Stimulated activated effector memory CD8-positive, alpha-beta T cell treated with anti-CD3 and anti-CD28 coated beads, Interleukin-12 subunit alpha, Interleukin-12 subunit beta, amount 100 ng/mL, for 72 hours (primary cell): ENCODE data around the gene YIPF6.
A peak's percentile ranks its signal among the peaks of the same experiment; 100 is the strongest.
"Not testable (repeated sequence)": the region's sequence is repeated elsewhere in the genome, so short reads cannot be mapped to it uniquely, and the experiment has no call there.

Experiments
- ATAC-seq: fragments of 150-1000 bp; cut with Tn5 transposase; 2 replicates; pipeline ENCODE4 v1.10.0; 2021
- DNase-seq, 2 donors: peaks; one replicate each; pipeline ENCODE4 v3.0.0; 2021 to 2022; ENCODE audit warnings: low spot score in 2 of 2
- H3K27ac Mint-ChIP-seq: one replicate; pipeline ENCODE4 v1.8.0; 2022; ENCODE audit warnings: mild to moderate bottlenecking, mixed read lengths
- H3K36me3 Mint-ChIP-seq: one replicate; pipeline ENCODE4 v1.8.0; 2022; ENCODE audit warnings: mild to moderate bottlenecking, mixed read lengths
- H3K4me1 Mint-ChIP-seq: one replicate; pipeline ENCODE4 v1.8.0; 2022; ENCODE audit warnings: mixed read lengths
- H3K4me3 Mint-ChIP-seq: one replicate; pipeline ENCODE4 v1.8.0; 2022; ENCODE audit warnings: mild to moderate bottlenecking, mixed read lengths
- H3K9me3 Mint-ChIP-seq: one replicate; pipeline ENCODE4 v1.8.0; 2022; ENCODE audit warnings: mixed read lengths

YIPF6 gene, protein sequence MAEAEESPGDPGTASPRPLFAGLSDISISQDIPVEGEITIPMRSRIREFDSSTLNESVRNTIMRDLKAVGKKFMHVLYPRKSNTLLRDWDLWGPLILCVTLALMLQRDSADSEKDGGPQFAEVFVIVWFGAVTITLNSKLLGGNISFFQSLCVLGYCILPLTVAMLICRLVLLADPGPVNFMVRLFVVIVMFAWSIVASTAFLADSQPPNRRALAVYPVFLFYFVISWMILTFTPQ

DNA sequence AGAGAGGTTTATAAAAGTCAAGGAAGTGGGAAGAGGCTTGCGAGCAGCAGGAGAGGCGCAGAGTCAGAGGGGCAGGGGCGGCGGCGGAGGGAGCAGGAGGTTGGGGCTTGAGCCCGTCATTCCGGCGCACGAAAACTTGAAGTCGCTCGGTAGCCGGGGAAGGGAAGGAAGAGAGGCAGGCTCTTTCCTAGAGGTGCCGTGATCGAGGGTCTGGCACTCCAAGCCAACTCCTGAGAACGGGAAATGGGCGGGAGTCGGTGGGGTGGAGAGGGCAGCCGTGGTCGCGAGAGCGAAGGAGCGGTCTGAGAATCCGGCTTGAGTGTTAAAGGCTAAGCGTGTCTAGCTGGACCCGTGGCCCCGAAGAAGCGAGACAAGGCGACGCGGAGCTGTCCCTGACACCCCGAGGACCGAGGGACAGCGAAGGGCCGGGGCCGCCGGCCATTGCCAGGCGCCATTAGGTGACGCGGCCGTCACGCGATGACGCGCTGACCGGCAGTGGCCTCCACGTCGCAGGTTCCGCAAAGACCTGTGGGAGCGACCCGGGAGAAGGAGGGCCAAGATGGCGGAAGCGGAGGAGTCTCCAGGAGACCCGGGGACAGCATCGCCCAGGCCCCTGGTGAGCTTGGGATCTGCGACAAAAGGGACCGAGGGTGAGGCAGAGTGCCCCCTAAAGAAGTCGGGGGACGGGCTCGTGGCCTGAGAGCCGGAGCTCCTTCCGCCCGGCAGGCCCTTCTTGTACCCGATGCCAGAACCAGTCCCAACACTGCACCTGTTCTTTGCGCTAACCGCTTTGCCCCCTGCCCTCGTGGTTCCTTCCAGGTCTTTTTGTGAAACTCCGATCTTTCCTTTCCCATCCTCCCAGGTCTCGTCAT is at the start of gene YIPF6:
Gene YIPF6 (plus strand): TSS at position 544 of the 872 bp plus-strand sequence. CDS start 16 bp downstream, at position 560.
- ATAC-seq: peak; percentile 94
- Mint-ChIP-seq H3K9me3 (no peaks in the 10 kb centered on the region), H3K27ac (peak within 1 kb of the TSS; percentile 99), H3K4me1 (peaks cover 28% of the 10 kb centered on the region), H3K36me3 (peaks cover 10% of the 10 kb centered on the region), H3K4me3 (peak within 1 kb of the TSS; percentile 93)
- peak; percentile 33 to 75 for DNase-seq

- no peak overlapping the region for H3K27ac Mint-ChIP-seq
- DNase-seq: no peak
- ATAC-seq: no peak
- H3K4me1 Mint-ChIP-seq: no peaks in the 10 kb centered on the region
- no peaks in the 10 kb centered on the region for H3K9me3 Mint-ChIP-seq
- no peaks in the 10 kb centered on the region for H3K36me3 Mint-ChIP-seq
- no peak overlapping the region for H3K4me3 Mint-ChIP-seq
These were observed 47.1 kb upstream of the YIPF6 start for GRCh38 chrX:68451720-68452119.

GRCh38 chrX:68454476-68455150 is 44.2 kb upstream of the YIPF6 start:
- no peaks in the 10 kb centered on the region for H3K4me1 Mint-ChIP-seq
- H3K36me3 Mint-ChIP-seq: no peaks in the 10 kb centered on the region
- H3K9me3 Mint-ChIP-seq: no peaks in the 10 kb centered on the region
- DNase-seq: no peak
- no peak overlapping the region for H3K27ac Mint-ChIP-seq
- H3K4me3 Mint-ChIP-seq: no peak overlapping the region
- no peak for ATAC-seq

DNA sequence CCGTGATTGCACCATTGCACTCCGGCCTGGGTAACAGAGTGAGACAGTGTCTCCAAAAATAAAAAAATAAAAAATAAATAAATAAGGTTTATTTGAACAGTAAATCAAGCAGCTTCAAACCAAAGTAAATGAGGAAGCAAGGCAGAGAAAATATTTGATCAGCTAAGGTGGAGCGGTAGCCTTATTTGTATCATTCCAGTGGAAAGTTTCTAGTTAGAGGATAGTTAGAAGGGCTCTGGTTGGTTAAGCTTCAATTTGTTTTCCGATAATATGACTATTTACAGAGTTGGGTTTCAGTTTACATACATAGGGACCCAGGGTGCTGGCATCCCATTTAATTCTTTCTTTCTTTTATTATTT is 43.7 kb upstream of the YIPF6 start:
- ATAC-seq (no peak), DNase-seq (no peak)
- Mint-ChIP-seq H3K27ac (no peak overlapping the region), H3K4me3 (no peak overlapping the region), H3K9me3 (no peaks in the 10 kb centered on the region), H3K36me3 (no peaks in the 10 kb centered on the region), H3K4me1 (no peaks in the 10 kb centered on the region)

DNA sequence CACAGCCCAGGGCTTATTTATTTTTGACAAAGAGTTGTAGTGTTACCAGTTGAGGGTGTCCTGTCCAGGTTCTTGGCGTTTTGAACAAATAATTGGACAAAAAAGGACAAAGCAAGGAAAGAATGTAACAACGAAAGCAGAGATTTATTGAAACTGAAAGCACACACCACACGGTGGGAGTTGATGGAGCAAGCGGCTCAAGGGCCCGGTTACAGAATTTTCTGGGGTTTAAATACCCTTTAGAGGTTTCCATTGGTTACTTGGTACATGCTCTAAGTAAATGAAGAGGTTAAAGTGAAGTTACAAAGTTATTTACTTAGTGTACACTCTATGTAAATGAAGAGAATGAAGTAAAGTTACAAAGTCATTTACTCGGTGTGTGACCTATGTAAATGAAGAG is 37.8 kb upstream of the YIPF6 start:
- Mint-ChIP-seq H3K4me1 (no peaks in the 10 kb centered on the region), H3K4me3 (no peak overlapping the region), H3K27ac (no peak overlapping the region), H3K36me3 (no peaks in the 10 kb centered on the region), H3K9me3 (no peaks in the 10 kb centered on the region)
- ATAC-seq: no peak
- DNase-seq: no peak

DNA sequence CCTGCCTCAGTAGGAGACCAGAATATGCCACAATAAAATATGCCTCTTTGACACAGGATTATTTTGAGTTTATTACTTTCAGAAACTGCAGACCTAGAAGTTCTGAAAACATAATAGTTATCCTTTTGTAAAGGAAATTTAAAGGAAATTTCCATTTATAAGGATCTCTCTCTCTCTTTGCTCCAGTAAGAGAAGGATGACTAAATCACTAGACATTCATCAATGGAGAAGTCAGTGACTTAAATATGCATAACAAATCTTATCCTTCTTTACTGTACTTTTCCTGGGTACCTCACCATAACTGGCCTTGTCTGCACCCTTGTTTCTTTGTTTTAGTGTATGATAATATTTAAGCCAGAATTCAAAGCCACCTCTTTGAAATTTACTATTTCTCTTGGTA is 37.3 kb upstream of the YIPF6 start:
- no peak for DNase-seq
- Mint-ChIP-seq H3K27ac (no peak overlapping the region), H3K36me3 (no peaks in the 10 kb centered on the region), H3K9me3 (no peaks in the 10 kb centered on the region), H3K4me1 (no peaks in the 10 kb centered on the region), H3K4me3 (no peak overlapping the region)
- ATAC-seq: no peak

DNA sequence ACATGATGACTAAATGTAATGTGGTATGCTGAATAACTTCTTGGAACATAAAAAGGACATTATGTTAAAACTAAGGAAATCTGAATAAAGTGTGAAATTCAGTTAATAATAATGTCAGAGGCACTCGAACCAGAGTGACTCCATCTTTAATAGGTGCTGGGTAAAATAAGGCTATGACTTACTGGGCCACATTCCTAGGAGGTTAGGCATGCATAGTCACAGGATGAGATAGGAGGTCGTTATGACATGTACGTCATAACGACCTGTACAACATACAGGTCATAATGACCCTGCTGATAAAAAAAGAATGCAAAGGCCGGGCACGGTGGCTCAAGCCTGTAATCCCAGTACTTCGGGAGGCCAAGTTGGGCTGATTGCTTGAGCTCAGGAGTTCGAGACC is 36.7 kb upstream of the YIPF6 start:
- Mint-ChIP-seq H3K9me3 (no peaks in the 10 kb centered on the region), H3K4me1 (no peaks in the 10 kb centered on the region), H3K27ac (no peak overlapping the region), H3K36me3 (no peaks in the 10 kb centered on the region), H3K4me3 (no peak overlapping the region)
- no peak for DNase-seq
- ATAC-seq: no peak

DNA sequence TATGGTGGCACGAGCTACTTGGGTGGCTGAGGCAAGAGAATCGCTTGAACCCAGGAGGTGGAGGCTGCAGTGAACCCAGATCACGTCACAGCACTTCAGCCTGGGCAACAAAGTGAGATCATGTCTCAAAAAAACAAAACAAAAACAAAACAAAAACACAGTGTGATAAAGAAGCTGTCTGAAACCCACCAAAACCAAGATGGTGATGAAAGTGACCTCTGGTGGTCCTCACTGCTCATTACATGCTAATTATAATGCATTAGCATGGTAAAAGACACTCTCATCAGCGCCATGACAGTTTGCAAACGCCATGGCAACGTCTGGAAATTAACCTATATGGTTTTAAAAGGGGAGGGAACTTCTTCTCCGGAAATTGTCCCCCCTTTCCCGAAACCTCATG is 36.2 kb upstream of the YIPF6 start:
- H3K36me3 Mint-ChIP-seq: no peaks in the 10 kb centered on the region
- H3K9me3 Mint-ChIP-seq: no peaks in the 10 kb centered on the region
- DNase-seq (peak in 1 of 2 donors; percentile 46), ATAC-seq (no peak)
- no peak overlapping the region for H3K27ac Mint-ChIP-seq
- no peaks in the 10 kb centered on the region for H3K4me1 Mint-ChIP-seq
- no peak overlapping the region for H3K4me3 Mint-ChIP-seq

DNA sequence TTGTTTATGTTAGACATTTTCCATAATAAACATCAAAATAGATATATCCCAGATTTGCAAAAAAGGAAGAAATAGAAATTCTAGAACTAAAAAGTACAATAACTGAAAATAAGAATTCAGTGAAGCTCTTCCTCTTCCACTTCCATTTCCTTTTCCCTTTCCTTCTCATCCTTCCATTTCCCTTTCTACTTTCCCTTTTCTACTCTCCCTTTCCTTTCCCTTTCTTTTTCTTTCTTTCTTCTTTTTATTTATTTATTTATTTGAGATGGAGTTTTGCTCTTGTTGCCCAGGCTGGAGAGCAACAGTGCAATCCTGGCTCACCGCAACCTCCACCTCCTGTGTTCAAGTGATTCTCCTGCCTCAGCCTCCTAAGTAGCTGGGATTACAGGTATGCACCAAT is 35.0 kb upstream of the YIPF6 start:
- Mint-ChIP-seq H3K36me3 (no peaks in the 10 kb centered on the region), H3K9me3 (no peaks in the 10 kb centered on the region), H3K4me3 (no peak overlapping the region), H3K27ac (no peak overlapping the region), H3K4me1 (no peaks in the 10 kb centered on the region)
- DNase-seq: no peak
- ATAC-seq: no peak

DNA sequence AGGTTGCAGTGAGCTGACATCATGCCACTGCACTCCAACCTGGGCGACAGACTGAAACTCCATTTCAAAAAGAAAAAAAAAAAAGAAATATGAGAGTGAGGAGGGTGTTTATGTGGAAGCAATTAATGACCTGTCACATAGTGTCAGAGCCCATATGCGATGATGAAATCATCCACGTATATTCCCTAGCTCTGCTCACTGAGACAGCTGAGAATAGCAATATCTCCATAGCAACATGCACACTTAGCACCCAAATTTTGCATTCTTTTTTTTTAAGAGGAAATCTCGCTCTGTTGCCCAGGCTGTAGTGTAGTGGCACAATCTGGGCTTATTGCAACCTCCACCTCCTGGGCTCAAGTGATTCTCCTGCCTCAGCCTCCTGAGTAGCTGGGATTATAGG is 34.1 kb upstream of the YIPF6 start:
- H3K4me3 Mint-ChIP-seq: no peak overlapping the region
- H3K4me1 Mint-ChIP-seq: no peaks in the 10 kb centered on the region
- H3K27ac Mint-ChIP-seq: no peak overlapping the region
- ATAC-seq (no peak), DNase-seq (no peak)
- H3K9me3 Mint-ChIP-seq: no peaks in the 10 kb centered on the region
- H3K36me3 Mint-ChIP-seq: no peaks in the 10 kb centered on the region

DNA sequence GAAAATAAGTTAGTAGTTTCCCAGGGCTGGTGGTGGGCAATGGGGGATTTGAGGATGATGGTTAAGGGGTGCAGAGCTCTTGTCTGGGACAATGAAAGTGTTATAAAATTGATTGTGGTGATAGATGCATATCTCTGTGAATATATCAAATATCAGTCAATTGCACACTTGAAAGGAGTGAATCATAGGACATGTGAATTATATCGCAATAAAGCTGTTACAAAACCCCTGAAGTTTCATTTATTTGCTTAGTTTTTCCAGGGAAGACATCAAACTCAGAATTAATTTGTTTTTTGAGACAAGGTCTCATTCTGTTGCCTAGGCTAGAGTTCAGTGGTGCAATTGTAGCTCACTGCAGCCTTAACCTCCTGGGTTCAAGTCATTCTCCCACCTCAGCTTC is 17.9 kb upstream of the YIPF6 start:
- H3K4me3 Mint-ChIP-seq: no peak overlapping the region
- DNase-seq (no peak), ATAC-seq (no peak)
- no peaks in the 10 kb centered on the region for H3K36me3 Mint-ChIP-seq
- H3K4me1 Mint-ChIP-seq: no peaks in the 10 kb centered on the region
- H3K9me3 Mint-ChIP-seq: no peaks in the 10 kb centered on the region
- no peak overlapping the region for H3K27ac Mint-ChIP-seq

DNA sequence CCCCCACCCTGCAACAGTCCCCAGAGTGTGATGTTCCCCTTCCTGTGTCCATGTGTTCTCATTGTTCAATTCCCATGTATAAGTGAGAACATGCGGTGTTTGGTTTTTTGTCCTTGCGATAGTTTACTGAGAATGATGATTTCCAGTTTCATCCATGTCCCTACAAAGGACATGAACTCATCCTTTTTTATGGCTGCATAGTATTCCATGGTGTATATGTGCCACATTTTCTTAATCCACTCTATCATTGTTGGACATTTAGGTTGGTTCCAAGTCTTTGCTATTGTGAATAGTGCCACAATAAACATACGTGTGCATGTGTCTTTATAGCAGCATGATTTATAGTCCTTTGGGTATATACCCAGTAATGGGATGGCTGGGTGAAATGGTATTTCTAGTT is 12.7 kb upstream of the YIPF6 start:
- not testable (repeated sequence) for H3K36me3 Mint-ChIP-seq, H3K4me3 Mint-ChIP-seq, DNase-seq

DNA sequence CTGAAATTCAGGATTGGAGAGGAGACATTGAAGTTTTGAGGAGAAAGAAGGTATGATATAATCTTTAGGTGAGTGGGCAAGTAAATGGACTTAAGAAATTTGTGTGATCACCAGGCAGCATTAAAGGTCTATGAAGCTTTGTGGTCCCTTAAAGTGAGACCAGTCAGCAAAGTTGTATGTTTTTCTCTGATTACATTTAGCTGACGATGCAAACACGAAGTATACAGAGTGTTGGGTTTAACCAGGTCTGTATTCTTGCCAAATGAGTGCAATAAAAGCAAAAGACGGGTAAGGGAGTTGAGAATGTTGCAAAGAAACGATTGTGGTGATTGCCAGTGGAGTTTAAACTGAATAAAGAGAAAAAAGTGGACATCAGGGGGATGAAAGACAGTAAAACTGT is 11.6 kb upstream of the YIPF6 start:
- no peak for DNase-seq
- Mint-ChIP-seq H3K4me3 (no peak overlapping the region), H3K36me3 (no peaks in the 10 kb centered on the region), H3K4me1 (no peaks in the 10 kb centered on the region), H3K9me3 (no peaks in the 10 kb centered on the region), H3K27ac (no peak overlapping the region)
- ATAC-seq: no peak

More for the DNA sequence above, 12.7 kb upstream of the YIPF6 start:
- H3K9me3 Mint-ChIP-seq, H3K4me1 Mint-ChIP-seq, ATAC-seq, H3K27ac Mint-ChIP-seq: not testable (repeated sequence)

DNA sequence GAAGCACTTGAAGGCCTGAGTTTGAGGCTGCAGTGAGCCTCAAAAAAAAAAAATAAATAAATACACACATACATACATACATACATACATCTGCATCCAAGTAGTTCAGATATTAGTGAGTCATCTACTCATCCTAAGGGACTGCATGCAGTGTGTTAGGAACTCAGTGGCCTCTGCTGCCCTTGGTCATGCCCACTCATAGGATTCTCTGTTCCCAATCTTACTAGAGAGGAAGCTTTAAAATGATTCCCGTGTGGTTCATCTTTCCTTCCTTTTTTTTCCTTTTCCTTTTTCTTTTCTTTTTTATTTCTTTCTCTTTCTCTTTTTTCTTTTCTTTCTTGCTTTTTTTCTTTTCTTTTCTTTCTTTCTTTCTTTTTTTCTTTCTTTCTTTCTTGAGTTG is 10.9 kb upstream of the YIPF6 start:
- H3K9me3 Mint-ChIP-seq: no peaks in the 10 kb centered on the region
- H3K27ac Mint-ChIP-seq: no peak overlapping the region
- ATAC-seq (no peak), DNase-seq (no peak)
- no peaks in the 10 kb centered on the region for H3K4me1 Mint-ChIP-seq
- H3K4me3 Mint-ChIP-seq: no peak overlapping the region
- H3K36me3 Mint-ChIP-seq: no peaks in the 10 kb centered on the region

DNA sequence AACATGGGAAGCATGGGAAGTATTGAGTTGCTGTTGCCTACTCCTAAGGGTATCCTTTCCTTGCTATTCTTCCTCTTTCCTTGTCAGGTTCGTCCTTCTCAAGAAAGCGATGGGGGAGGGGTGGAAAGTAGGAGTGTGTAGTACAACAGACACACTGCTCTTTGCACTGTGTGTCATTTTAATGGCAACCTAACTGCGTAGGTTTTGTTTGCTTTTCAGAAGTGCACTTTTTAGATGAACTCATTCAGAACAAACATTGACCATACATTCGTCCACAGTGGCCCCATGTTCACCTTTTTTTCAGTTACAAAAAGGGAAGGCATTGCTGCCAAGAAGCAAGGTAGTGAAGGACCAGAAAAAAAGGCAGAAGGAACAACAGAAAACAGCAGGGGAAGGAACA is 10.2 kb upstream of the YIPF6 start:
- DNase-seq: no peak
- no peaks in the 10 kb centered on the region for H3K4me1 Mint-ChIP-seq
- no peak for ATAC-seq
- H3K27ac Mint-ChIP-seq: no peak overlapping the region
- no peak overlapping the region for H3K4me3 Mint-ChIP-seq
- H3K36me3 Mint-ChIP-seq: no peaks in the 10 kb centered on the region
- H3K9me3 Mint-ChIP-seq: no peaks in the 10 kb centered on the region

- ATAC-seq: peak; percentile 46
- no peak overlapping the region for H3K27ac Mint-ChIP-seq
- DNase-seq: no peak
- no peaks in the 10 kb centered on the region for H3K9me3 Mint-ChIP-seq
- H3K4me1 Mint-ChIP-seq: no peaks in the 10 kb centered on the region
- no peaks in the 10 kb centered on the region for H3K36me3 Mint-ChIP-seq
- H3K4me3 Mint-ChIP-seq: no peak overlapping the region
These were observed 8.2 kb upstream of the YIPF6 start for GRCh38 chrX:68490644-68491043.
